GM18511 (cell line): ENCODE data around the gene GLRB.
"Not testable (repeated sequence)": the region's sequence is repeated elsewhere in the genome, so short reads cannot be mapped to it uniquely, and the experiment has no call there.

Experiments
- ATAC-seq: cut with Tn5 transposase; IDR thresholded peaks from one replicate; pipeline ENCODE4 v1.9.1; 2021; ENCODE audit warnings: mild to moderate bottlenecking, moderate library complexity; ENCODE audit not compliant: unreplicated experiment

GLRB gene

GRCh38 chr4:157127571-157127970 is 51.6 kb downstream of the GLRB start:
- no peak for ATAC-seq

DNA sequence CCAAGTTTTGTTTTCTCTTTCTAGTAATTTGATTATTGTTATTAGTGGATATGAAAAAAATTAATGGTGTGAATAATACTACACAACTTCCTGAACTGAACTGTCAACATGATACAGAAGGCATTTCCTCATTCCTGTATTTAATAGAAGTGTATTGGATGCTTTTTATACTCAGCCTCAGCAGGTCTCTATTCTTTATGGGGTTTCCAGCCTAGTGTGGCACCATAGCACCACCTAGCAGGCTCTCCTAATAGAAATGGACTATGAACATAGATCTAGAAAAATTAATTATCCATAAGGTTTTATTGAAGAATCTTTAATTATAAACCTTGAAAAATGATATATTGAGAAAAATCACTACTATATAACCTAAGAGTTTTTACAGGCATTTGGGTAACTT is 52.4 kb downstream of the GLRB start:
- ATAC-seq = no peak

DNA sequence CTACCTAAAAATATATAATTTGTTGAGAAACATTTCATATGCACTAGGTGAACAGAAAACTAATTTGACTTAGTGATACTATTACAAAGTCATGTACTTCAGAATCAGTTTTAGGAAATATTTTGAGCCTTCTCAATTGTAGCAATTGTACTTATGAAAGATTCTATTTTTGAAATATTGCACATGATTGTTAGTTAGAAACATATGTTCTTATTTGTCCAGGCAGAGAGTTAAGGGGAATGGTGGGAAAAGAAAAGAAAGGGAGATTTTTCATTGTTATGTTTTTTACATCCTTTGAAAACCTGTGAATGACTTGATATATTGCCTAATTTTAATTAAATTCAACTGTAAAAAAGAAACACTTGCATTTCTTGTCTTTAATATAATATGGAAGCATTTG is 66.0 kb downstream of the GLRB start:
- ATAC-seq = no peak

- ATAC-seq = no peak
Observed at GRCh38 chr4:157143369-157143768, 67.4 kb downstream of the GLRB start.

- no peak for ATAC-seq
Observed at GRCh38 chr4:157151711-157152110, 75.8 kb downstream of the GLRB start.

GRCh38 chr4:157165935-157166610 is 90.1 kb downstream of the GLRB start:
- ATAC-seq = no peak

DNA sequence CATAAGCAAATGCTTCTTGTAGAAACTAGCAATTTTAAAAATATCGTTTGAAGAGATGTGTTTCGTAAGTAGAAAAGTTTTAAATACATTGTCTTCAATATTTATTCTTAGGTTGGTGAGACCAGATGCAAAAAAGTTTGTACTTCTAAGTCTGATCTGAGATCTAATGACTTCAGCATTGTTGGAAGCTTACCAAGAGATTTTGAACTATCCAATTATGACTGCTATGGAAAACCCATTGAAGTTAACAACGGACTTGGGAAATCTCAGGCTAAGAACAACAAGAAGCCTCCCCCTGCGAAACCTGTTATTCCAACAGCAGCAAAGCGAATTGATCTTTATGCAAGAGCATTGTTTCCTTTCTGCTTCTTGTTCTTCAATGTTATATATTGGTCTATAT is 94.4 kb downstream of the GLRB start:
- ATAC-seq = no peak

DNA sequence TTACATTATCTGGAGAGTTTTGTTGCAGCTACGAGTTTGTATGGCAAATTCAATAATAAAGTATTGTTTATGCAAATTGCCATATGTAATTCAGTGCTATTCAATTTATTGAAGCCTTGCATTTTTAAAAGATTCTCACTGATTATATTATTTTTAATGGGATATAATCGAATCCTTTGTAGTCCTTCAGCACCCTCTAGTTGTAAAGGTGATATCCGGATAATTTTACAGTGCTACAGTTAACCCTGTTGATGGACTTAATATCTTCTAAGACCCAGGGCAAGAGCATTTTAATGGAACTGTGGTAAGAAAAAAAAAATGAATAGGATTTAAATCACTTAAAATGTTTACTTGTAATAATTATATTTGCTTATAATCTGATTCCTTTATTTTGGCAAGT is 96.1 kb downstream of the GLRB start:
- no peak for ATAC-seq

DNA sequence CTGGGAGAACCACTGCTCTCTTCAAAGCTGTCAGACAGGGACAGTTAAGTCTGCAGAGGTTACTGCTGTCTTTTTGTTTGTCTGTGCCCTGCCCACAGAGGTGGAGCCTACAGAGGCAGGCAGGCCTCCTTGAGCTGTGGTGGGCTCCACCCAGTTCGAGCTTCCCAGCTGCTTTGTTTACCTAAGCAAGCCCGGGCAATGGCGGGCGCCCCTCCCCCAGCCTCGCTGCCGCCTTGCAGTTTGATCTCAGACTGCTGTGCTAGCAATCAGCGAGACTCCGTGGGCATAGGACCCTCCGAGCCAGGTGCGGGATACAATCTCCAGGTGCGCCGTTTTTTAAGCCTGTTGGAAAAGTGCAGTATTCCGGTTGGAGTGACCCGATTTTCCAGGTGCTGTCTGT is 104.3 kb downstream of the GLRB start:
- not testable (repeated sequence) for ATAC-seq

GRCh38 chr4:157184300-157184699 is 108.3 kb downstream of the GLRB start:
- no peak for ATAC-seq

DNA sequence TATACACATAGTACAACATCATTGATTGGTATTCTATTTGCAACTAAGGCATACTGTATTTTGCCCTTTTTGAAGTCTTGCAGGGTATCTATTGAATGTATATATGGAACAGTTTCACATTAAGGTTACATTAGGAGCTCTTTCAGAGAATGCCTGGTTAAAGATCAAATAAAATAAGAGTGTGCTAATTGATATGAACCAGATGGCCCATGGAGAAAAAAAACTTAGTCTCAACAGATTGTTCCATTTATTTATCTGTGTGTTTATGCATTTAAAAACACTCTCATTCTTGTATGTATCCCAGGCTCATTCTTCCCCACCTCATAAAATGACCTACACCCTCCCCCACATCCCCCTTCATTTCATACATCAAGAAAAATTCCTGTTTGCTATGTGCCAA is 109.4 kb downstream of the GLRB start:
- ATAC-seq = no peak

GRCh38 chr4:157195374-157195773 is 119.4 kb downstream of the GLRB start:
- no peak for ATAC-seq

GRCh38 chr4:157196046-157196445 is 120.1 kb downstream of the GLRB start:
- no peak for ATAC-seq

GRCh38 chr4:157204634-157205244 is 128.8 kb downstream of the GLRB start:
- ATAC-seq = peak; percentile 77

DNA sequence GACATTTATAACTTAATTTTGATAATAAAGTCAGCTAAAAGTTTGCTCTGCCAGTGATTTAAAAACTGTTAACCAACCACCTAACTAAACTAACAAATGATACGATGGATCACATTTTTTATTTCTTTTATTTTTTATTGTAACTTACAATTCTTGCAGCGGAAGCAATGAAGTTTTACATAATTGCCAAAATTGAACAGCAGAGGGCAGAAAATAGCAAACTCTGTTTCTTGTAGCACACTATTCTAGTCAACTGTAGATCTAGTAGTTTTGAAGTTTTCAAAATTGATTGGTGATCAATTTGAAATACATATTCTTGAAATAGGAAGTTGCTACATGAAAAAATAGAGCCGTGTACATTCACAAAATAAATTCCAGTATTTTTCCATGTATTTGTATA is 141.8 kb downstream of the GLRB start:
- ATAC-seq = no peak

- ATAC-seq = no peak
Observed at GRCh38 chr4:157219711-157220370, 143.9 kb downstream of the GLRB start.

- ATAC-seq = no peak
Observed at GRCh38 chr4:157220371-157220881, 144.5 kb downstream of the GLRB start, which contains the start of gene GRIA2. Gene GRIA2 (plus strand): TSS chr4:157220728. CDS start chr4:157221043, 315 bp downstream.

DNA sequence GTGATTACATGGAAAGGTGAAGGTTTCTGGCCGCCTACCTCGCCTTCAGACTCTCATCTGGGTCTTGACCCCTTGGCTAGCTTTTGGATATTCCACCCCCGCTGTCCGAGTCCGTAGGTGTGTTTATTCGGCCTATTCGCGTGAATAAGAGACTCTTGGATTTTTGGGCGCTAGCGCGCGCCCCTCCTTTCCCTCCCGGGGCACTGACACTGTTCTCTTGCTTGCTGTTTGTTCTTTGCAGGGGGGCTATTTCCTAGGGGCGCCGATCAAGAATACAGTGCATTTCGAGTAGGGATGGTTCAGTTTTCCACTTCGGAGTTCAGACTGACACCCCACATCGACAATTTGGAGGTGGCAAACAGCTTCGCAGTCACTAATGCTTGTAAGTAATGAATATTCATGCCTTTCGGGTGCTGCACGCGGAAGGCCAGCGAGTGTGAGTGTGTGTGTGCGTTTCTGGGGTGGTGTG is 145.5 kb downstream of the GLRB start:
- no peak for ATAC-seq
